ENCODE results near the gene RITA1.

DNA sequence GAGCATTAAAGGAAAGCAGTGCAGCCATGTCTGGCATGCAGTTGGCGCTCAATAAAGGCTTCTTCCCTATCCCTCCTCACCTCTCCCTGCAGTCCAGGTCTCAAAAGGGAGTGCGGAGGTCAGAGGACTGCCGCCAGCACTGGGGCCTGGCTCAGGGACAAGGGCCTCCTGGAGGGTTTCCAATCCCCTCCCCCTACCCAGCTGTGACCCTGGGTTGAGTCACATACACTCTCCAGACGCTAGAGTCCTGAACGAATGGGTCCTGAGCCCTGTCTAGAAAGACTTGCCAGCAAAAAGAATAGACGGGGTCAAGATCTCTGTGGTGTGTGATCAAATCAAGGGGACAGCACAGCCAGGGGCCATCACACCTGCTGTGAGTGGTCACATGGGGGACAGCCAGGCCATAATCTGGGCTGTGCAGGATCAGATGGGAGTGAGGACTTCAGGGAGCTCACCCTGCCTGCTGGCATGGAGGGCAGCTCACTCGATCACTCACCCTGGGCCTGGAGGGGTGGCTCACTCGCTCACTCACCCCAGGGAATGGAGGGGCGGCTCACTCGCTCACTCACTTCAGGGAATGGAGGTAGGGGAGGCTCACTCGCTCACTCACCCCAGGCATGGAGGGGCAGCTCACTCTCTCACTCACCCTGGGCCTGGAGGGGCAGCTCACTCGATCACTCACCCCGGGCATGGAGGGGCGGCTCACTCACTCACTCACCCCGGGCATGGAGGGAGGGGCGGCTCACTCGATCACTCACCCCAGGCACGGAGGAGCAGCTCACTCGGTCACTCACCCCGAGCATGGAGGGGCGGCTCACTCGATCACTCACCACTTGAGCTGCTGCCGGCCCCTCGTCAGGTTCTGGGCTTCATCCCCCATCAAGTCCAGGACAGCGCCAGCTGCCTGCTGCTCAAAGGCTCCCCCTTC, 23.2 kb upstream of the RITA1 start:
- no peak for TF ChIP-seq CTCF (IDR thresholded peaks at IDR 0.05; ENCODE audit: low read depth, low read length, poor library complexity, severe bottlenecking)
- no peak for TF ChIP-seq EZH2phosphoT487 (IDR thresholded peaks at IDR 0.05; ENCODE audit: borderline replicate concordance, low read length)
